GM19240 (cell line): Measurements from ENCODE around the gene RWDD2A.

Experiments used
- DNase-seq: peaks from one replicate; pipeline ENCODE4 v3.0.0; 2011; ENCODE audit warnings: low spot score; ENCODE audit not compliant: insufficient read length

RWDD2A gene

GRCh38 chr6:83198486-83199172 is 5.5 kb downstream of the RWDD2A start:
- no peak for DNase-seq

DNA sequence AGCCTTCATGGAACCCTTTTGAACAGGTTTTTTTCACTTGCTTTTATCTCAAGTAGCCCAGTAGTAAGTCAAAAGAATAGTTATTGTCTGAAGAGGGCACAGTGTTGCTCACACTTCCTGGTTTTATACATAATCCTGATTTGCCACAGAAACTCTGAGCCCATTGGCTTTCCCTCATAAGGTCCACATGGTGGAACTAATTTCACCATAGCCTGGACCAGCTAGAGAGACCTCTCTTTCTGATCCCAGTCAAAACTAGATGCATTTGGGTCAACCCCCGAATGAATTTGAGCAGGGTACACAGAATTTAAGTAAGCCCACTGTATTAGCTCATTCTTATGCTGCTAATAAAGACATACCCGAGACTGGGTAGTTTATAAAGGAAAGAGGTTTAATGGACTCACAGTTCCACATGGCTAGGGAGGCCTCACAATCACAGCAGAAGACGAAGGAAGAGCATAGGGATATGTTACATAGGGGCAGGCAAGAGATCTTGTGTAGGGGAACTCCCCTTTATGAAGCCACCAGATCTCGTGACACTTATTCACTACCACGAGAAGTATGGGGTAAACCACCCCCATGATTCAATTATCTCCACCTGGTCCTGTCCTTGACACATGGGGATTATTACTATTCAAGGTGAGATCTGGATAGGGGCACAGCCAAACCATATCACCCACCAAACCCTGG is 6.2 kb downstream of the RWDD2A start:
- no peak for DNase-seq

DNA sequence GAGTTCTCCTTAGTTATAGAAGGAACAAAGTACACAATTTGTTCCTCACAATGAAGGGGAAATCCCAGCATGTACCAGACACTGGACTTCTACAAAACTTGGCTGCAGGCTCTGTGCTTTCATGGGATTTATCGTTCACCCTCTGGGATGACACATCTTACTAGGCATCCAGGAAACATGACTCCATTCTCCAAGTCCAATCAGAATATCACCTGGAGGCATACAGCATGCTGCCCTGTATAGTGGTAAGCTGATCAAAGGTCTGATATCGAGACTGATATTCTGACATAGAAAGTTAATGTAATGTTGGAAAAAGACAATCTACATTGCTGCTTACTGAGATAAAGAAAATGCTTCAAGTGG is 6.7 kb downstream of the RWDD2A start:
- DNase-seq = no peak

DNA sequence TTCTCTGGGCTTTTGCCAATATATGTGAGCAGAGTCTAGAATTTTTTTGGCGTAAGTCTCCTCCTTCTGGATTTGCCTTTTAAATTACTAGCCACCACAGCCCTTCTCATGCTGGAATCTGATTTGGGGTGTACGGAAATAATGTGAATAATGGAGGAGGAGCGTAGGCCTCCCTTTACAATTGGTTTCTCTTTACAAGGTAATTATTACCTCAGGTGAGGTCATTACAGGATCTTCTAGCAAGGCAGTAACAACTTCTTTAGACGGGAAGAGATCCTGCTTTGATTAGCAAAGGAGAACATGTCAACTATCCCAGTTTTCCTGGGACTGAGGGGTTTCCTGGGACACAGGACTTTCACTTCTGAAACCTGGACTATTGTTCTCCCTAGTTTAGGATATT is 8.9 kb downstream of the RWDD2A start:
- DNase-seq = no peak

DNA sequence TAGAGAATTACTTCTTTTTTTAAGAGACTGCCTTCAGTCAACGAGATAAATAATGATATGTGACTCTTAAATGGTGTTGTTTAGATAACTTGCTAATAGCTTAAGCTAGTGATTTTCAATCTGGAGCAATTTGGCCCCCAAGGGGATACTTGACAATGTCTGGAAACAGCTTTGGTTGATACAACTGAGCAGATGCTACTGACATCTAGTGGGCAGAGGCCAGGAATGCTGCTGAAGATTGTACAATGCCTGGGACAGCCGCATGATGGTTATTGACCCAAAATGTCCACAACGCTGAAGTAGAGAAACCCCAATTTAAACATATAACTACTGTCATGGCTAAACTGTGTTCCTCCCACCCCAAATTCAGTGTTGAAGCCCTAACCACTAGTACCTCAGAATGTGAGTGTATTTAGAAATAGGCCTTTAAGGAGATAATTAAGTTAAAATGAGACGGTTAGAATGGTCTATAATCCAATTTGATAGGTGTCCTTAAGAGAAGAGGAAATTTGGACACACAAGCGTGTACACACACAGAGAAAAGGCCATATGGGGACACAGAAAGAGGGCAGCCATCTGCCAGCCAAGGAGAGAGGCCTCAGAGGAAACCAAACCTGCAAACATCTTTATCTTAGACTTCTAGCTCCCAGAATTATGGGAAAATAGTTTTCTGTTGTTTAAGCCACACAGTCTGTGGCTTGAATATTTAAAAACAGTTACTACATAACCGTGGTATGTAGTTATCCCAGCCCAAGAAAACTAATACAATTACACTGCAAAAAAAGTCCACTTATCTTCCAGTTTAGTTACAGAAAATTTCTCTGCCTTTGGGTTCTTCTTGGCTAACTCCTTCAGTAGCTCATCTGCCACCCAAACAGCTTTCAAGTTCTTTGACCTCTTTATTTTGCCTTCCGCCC is 22.2 kb downstream of the RWDD2A start:
- no peak for DNase-seq

DNA sequence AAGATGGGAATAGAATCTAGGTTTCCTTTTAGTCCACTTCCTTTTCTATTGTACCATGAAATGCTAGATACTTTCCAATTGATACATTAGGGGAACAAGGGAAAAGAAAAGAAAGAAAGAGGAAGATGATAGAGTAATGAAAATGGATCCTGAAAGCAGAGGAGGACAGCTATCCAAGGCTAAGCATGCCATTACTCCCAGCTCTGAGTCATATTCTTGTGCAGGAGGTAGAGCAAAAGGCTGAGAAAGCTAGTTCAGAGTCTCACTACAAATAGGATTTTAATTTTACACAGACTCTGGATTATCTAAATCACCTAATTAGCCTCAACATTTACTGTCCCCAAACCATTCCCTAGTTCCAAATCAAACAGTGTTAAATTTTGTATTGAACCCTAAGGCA is 23.6 kb downstream of the RWDD2A start:
- no peak for DNase-seq

DNA sequence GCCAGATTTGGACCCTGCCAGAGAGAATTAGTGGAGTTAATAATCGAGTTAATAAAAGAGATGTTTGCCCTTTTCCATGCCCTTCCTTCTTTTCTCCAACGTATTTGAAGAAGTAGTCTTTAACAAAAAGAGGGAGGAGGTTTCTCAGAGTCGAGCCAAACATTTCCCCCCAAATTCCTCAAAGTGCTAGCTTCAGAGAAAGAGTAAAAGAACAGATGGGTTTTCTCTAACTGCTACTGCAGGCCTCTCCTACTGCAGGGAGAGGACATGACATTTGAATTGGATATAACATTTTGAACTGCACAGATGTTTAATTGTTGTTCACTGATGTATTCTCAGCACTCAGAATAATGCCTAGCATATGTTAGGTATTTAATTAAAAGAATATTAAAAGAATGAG is 25.5 kb downstream of the RWDD2A start:
- no peak for DNase-seq

GRCh38 chr6:83220121-83220520 is 27.0 kb downstream of the RWDD2A start:
- DNase-seq = no peak

DNA sequence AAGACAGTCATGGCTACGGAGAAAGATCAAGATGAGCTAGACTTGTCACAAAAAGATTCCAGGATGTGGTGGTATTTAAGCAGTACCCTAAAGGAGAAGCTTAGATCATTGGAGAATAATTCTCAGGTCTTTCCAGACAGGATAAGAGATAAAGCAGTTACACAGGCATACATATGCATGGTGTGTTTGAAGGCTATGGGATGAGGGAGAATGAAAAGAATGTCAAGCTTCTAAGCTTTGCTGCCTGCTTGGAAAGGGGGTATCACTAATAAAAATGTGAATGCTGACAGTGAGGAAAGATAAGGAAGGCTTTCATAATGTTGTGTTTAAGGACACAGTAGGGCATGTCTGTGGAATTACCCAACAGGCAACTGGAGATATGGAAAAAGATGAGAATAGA is 28.1 kb downstream of the RWDD2A start:
- no peak for DNase-seq

GRCh38 chr6:83221889-83222479 is 28.8 kb downstream of the RWDD2A start:
- no peak for DNase-seq

- DNase-seq = no peak
These were observed 33.4 kb downstream of the RWDD2A start for GRCh38 chr6:83226517-83226916.

GRCh38 chr6:83231146-83231545 is 38.0 kb downstream of the RWDD2A start:
- DNase-seq = no peak

DNA sequence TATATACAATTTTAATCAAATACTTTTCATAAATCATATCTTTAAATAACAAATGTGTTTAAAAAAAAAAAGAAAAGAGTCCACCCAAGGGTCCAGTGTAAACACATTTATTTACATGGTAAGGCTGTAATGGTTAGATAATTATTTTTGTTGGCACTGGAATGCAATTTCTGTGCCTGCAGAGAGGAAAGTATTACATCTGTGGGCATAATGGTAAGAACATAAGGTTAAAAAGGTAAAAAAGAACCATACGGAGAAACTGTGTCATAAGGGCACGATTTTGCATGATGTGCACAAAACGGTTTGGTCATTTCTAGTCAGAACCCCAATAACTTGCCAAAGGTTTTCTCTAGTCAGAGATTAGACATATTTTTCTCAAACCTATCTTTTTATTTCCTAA is 54.3 kb downstream of the RWDD2A start:
- no peak for DNase-seq
